Heart left ventricle (tissue), 16 donors: ENCODE results near the gene GCH1. TPM values are rescaled to one million over a fixed set of nuclear protein-coding genes. Genes with fewer than 3 reads are reported as not detected.
"Not testable (repeated sequence)": the region's sequence is repeated elsewhere in the genome, so short reads cannot be mapped to it uniquely, and the experiment has no call there.

Experiments used
- ATAC-seq, 4 donors: fragments of 200-7000 bp; cut with Tn5 transposase; one replicate each; pipeline ENCODE4 v1.9.1; 2020 to 2022; ENCODE audit warnings: moderate library complexity in 4 of 4, mild to moderate bottlenecking in 3 of 4, moderate number of reproducible peaks in 1 of 4
- DNase-seq, 5 donors: peaks; one replicate each; pipeline ENCODE4 v3.0.0-alpha.2; 2020
- H3K27ac ChIP-seq, 12 donors: fragments of 200-600 bp; sonication (generic) in 4 of 12; one replicate each; pipeline versions ENCODE4 v1.5.0 to v1.8.0; 2016 to 2022; ENCODE audit warnings: mild to moderate bottlenecking in 2 of 12
- H3K27me3 ChIP-seq, 9 donors: fragments of 200-600 bp; sonication (generic) in 2 of 9; one replicate each; pipeline versions ENCODE4 v1.5.1 to v1.8.0; 2016 to 2022; ENCODE audit warnings: mild to moderate bottlenecking in 3 of 9
- H3K36me3 ChIP-seq, 9 donors: fragments of 200-600 bp; sonication (generic) in 2 of 9; one replicate each; pipeline versions ENCODE4 v1.5.0 to v1.8.0; 2018 to 2022; ENCODE audit warnings: mild to moderate bottlenecking in 2 of 9
- H3K4me1 ChIP-seq, 12 donors: fragments of 200-600 bp; sonication (generic) in 4 of 12; one replicate each; pipeline versions ENCODE4 v1.5.0 to v1.8.0; 2016 to 2022; ENCODE audit warnings: mild to moderate bottlenecking in 3 of 12
- H3K4me3 ChIP-seq, 12 donors: fragments of 200-600 bp; sonication (generic) in 4 of 12; one replicate each; pipeline versions ENCODE4 v1.5.0 to v1.8.0; 2017 to 2022; ENCODE audit warnings: mild to moderate bottlenecking in 9 of 12, moderate library complexity in 4 of 12
- H3K9me3 ChIP-seq, 12 donors: fragments of 200-600 bp; sonication (generic) in 4 of 12; one replicate each; pipeline versions ENCODE4 v1.5.0 to v1.8.0; 2016 to 2022; ENCODE audit warnings: mild to moderate bottlenecking in 1 of 12
- POLR2A ChIP-seq, 2 donors: fragments of 450-650 bp; IDR thresholded peaks; one replicate each; pipeline ENCODE4 v1.6.1; 2017; ENCODE audit warnings: antibody characterized with exemption in 2 of 2, mild to moderate bottlenecking in 2 of 2, moderate library complexity in 2 of 2
- WGBS, 4 donors: extraction: QIAGEN DNeasy Blood & Tissue Kit in 2 of 4; methylation state at CpG; one replicate each; pipeline versions ENCODE4 v1.1.5 to v1.1.7; 2013 to 2018; 5-methylcytosine and 5-hydroxymethylcytosine counted together
- intact Hi-C, 10 donors: fragments of 100-400 bp; cut with DNase I; formaldehyde crosslinking; loops; one replicate each; pipeline versions ENCODE4 v1.11.1 to v1.14.2; 2022
- polyA plus RNA-seq, 2 donors: library from polyadenylated mRNA; stranded (reverse); fragments of 200-250 nt; gene quantifications; one replicate each; pipeline ENCODE4 v1.2.3, GENCODE V29; 2013
- total RNA-seq, 9 donors: library from RNA; depleted of rRNA in 2 of 9; stranded (reverse); fragments of >200 nt in 2 of 9; fragmentation: NEBNext Ultra II Directional in 3 of 9; extraction: Animal tissue kit (Norgen Biotek cat#: 25700) in 3 of 9; gene quantifications; one replicate each; pipeline versions ENCODE4 v1.1.0 to v1.2.4, GENCODE V29; 2016 to 2023
- TF ChIP-seq, protein P1 (sequence below), 12 donors: fragments of 200-600 bp; sonication (generic) in 4 of 12; IDR thresholded peaks; one replicate each; pipeline versions ENCODE4 v1.5.0 to v1.8.0; 2018 to 2022; ENCODE audit warnings: antibody characterized with exemption in 12 of 12, mild to moderate bottlenecking in 5 of 12
- donor health status: ischemic (EF 13 %, LVEDD 7.1; RV severe dilation, severe dysfunction).
- donor health status: healthy with polysubstance abuse.
- donor health status: DM: no; HTN: yes; CAD: no.
- donor health status: DM: no; HTN: no; CAD: no.
- donor health status: ischemic (EF 25% LVEDD 6.9; RV normal size, moderate dysfunction).
- donor health status: ischemic (EF 25% LVEDD 5.7; RV mildly dilated, moderate dysfunction).
- donor health status: healthy.
- donor health status: DM: yes; HTN: yes; CAD: no.
- donor health status: ischemic (EF 35%, LVEDD 5.7; RV mildly dilated, moderate dysfunction).
- donor health status: nonischemic (EF 11% LVEDD 7.7; RV severe dilation, severe dysfunction).
- donor health status: DM: yes; HTN: yes; CAD: no.
- donor health status: PGD.
- donor health status: ischemic (EF 29% LVEDD 5.4; RV normal size, mild dysfunction).
- donor health status: nonischemic (EF 23%, LVEDD 6.1; RV moderate dilation, normal function).

The GCH1 gene
- total and polyA plus RNA-seq, 11 donors = 1.6 to 13.8 (median 3.3) TPM

DNA sequence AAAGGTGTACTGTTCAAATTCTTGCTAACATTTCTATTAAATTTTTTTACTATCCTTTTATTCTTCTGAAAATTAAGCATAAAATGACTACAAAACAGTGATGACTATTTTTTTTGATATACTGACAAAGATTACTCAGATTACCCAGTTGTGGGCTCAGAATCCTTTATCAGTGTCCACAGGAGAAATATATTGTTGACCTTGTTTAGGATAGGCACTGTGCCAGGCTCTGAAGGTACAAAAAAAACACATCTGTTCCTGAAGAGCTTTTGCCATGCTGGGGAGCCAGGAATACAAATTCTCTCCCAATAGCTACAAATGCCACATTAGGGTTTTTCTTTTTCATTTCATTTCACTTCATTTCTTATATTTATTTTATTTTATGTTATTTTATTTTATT is 26.9 kb upstream of the GCH1 start:
- DNase-seq = no peak
- intact Hi-C loops = no loop called here
- H3K27me3 ChIP-seq = no peaks in the 10 kb centered on the region
- no peaks in the 10 kb centered on the region for H3K36me3 ChIP-seq
- ATAC-seq = no peak
- H3K4me3 ChIP-seq = no peak overlapping the region
- H3K27ac ChIP-seq = no peak overlapping the region
- no peaks in the 10 kb centered on the region for H3K4me1 ChIP-seq
- TF ChIP-seq, protein P1, sequence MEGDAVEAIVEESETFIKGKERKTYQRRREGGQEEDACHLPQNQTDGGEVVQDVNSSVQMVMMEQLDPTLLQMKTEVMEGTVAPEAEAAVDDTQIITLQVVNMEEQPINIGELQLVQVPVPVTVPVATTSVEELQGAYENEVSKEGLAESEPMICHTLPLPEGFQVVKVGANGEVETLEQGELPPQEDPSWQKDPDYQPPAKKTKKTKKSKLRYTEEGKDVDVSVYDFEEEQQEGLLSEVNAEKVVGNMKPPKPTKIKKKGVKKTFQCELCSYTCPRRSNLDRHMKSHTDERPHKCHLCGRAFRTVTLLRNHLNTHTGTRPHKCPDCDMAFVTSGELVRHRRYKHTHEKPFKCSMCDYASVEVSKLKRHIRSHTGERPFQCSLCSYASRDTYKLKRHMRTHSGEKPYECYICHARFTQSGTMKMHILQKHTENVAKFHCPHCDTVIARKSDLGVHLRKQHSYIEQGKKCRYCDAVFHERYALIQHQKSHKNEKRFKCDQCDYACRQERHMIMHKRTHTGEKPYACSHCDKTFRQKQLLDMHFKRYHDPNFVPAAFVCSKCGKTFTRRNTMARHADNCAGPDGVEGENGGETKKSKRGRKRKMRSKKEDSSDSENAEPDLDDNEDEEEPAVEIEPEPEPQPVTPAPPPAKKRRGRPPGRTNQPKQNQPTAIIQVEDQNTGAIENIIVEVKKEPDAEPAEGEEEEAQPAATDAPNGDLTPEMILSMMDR (IDR thresholded peaks at IDR 0.05) = no peak
- TF ChIP-seq POLR2A (IDR thresholded peaks at IDR 0.05) = no peak
- H3K9me3 ChIP-seq = no peaks in the 10 kb centered on the region

- H3K27ac ChIP-seq = no peak overlapping the region
- no peak overlapping the region for H3K4me3 ChIP-seq
- H3K4me1 ChIP-seq = no peaks in the 10 kb centered on the region
- intact Hi-C loops = no loop called here
- no peak for ATAC-seq
- DNase-seq = no peak
- H3K9me3 ChIP-seq = no peaks in the 10 kb centered on the region
- no peaks in the 10 kb centered on the region for H3K27me3 ChIP-seq
- TF ChIP-seq, protein P1 (IDR thresholded peaks at IDR 0.05) = no peak
- no peak for TF ChIP-seq POLR2A (IDR thresholded peaks at IDR 0.05)
- H3K36me3 ChIP-seq = no peaks in the 10 kb centered on the region
Measured at GRCh38 chr14:54928216-54928615, 25.6 kb upstream of the GCH1 start.

- ATAC-seq (no peak), DNase-seq (no peak)
- no peaks in the 10 kb centered on the region for H3K4me1 ChIP-seq
- H3K36me3 ChIP-seq = no peaks in the 10 kb centered on the region
- TF ChIP-seq, protein P1 (IDR thresholded peaks at IDR 0.05) = no peak
- TF ChIP-seq POLR2A (IDR thresholded peaks at IDR 0.05) = no peak
- no peaks in the 10 kb centered on the region for H3K27me3 ChIP-seq
- no peak overlapping the region for H3K4me3 ChIP-seq
- intact Hi-C loops = no loop called here
- no peak overlapping the region for H3K27ac ChIP-seq
- no peaks in the 10 kb centered on the region for H3K9me3 ChIP-seq
- WGBS, 4 donors = 81 to 87% (median 84%) methylated on average over 1 of the region's 1 CpG
Measured at GRCh38 chr14:54927551-54927950, 24.9 kb upstream of the GCH1 start.

- H3K4me3 ChIP-seq, H3K36me3 ChIP-seq, H3K9me3 ChIP-seq, intact Hi-C loops, H3K27ac ChIP-seq, ATAC-seq, DNase-seq, H3K4me1 ChIP-seq, H3K27me3 ChIP-seq: not testable (repeated sequence)
- WGBS, 4 donors = 92 to 95% (median 93%) methylated on average over 5 of the region's 5 CpGs
Measured at GRCh38 chr14:54926570-54926969, 23.9 kb upstream of the GCH1 start.

GRCh38 chr14:54922598-54922997 is 20.0 kb upstream of the GCH1 start:
- ATAC-seq = no peak
- DNase-seq = no peak
- no peak for TF ChIP-seq POLR2A (IDR thresholded peaks at IDR 0.05)
- TF ChIP-seq, protein P1 (IDR thresholded peaks at IDR 0.05) = no peak
- 64 to 79% (median 73%) methylated on average over 3 of the region's 3 CpGs for WGBS, 4 donors
- no peaks in the 10 kb centered on the region for H3K4me1 ChIP-seq
- no peak overlapping the region for H3K4me3 ChIP-seq
- H3K27me3 ChIP-seq = no peaks in the 10 kb centered on the region
- no peaks in the 10 kb centered on the region for H3K9me3 ChIP-seq
- intact Hi-C loops = no loop called here
- no peak overlapping the region for H3K27ac ChIP-seq
- no peaks in the 10 kb centered on the region for H3K36me3 ChIP-seq
